ENCODE measurements around the gene CLCN4.

The CLCN4 gene

GRCh38 chrX:10120331-10120730, 36.4 kb upstream of the CLCN4 start:
- DNase-seq (ENCODE audit: insufficient read length, low spot score) (no peak), FAIRE-seq (no peak)

GRCh38 chrX:10120828-10121227, 35.9 kb upstream of the CLCN4 start:
- FAIRE-seq (no peak), DNase-seq (ENCODE audit: insufficient read length, low spot score) (no peak)
- no peak for TF ChIP-seq CTCF (IDR thresholded peaks at IDR 0.05; ENCODE audit: insufficient read depth, missing control alignments)

More at GRCh38 chrX:10120331-10120730, 36.4 kb upstream of the CLCN4 start:
- no peak for TF ChIP-seq CTCF (IDR thresholded peaks at IDR 0.05; ENCODE audit: insufficient read depth, missing control alignments)

- FAIRE-seq (no peak), DNase-seq (ENCODE audit: insufficient read length, low spot score) (no peak)
- TF ChIP-seq CTCF (IDR thresholded peaks at IDR 0.05; ENCODE audit: insufficient read depth, missing control alignments), result no peak
Observed at GRCh38 chrX:10121787-10122186, 35.0 kb upstream of the CLCN4 start.

GRCh38 chrX:10124506-10125247, 32.1 kb upstream of the CLCN4 start:
- TF ChIP-seq CTCF (IDR thresholded peaks at IDR 0.05; ENCODE audit: insufficient read depth, missing control alignments), result no peak
- DNase-seq (ENCODE audit: insufficient read length, low spot score) (no peak), FAIRE-seq (no peak)

- TF ChIP-seq CTCF (IDR thresholded peaks at IDR 0.05; ENCODE audit: insufficient read depth, missing control alignments), result no peak
- DNase-seq (ENCODE audit: insufficient read length, low spot score) (no peak), FAIRE-seq (no peak)
Observed at GRCh38 chrX:10125248-10125615, 31.5 kb upstream of the CLCN4 start.

GRCh38 chrX:10126044-10126443, 30.7 kb upstream of the CLCN4 start:
- no peak for FAIRE-seq
- TF ChIP-seq CTCF (IDR thresholded peaks at IDR 0.05; ENCODE audit: insufficient read depth, missing control alignments), result no peak
- DNase-seq (ENCODE audit: insufficient read length, low spot score), result no peak

GRCh38 chrX:10126834-10127233, 29.9 kb upstream of the CLCN4 start:
- TF ChIP-seq CTCF (IDR thresholded peaks at IDR 0.05; ENCODE audit: insufficient read depth, missing control alignments), result no peak
- DNase-seq (ENCODE audit: insufficient read length, low spot score) (no peak), FAIRE-seq (no peak)

Data from D721Med (cell line).